PFSK-1 (cell line): ENCODE data around the gene FN1.

Source experiments
- FOXP2 ChIP-seq: optimal IDR thresholded peaks from 2 replicates; pipeline ENCODE3; 2011; ENCODE audit warnings: borderline replicate concordance, control low read depth, inconsistent platforms; ENCODE audit not compliant: insufficient read depth; ENCODE audit errors: extremely low read length, extremely low read depth
- POLR2AphosphoS5 ChIP-seq: IDR thresholded peaks from 2 replicates; pipeline ENCODE4 v1.6.1; 2012; ENCODE audit warnings: low read depth, mild to moderate bottlenecking, control low read depth, low read length, moderate library complexity
- SIN3A ChIP-seq: IDR thresholded peaks from 2 replicates; pipeline ENCODE4 v1.6.1; 2012; ENCODE audit warnings: mild to moderate bottlenecking, low read length, moderate library complexity, borderline replicate concordance; ENCODE audit not compliant: insufficient read depth
- TAF1 ChIP-seq: IDR thresholded peaks from 2 replicates; pipeline ENCODE4 v1.6.1; 2012; ENCODE audit warnings: low read length, control low read depth, borderline replicate concordance; ENCODE audit not compliant: insufficient read depth
- TF ChIP-seq, protein P1 (sequence below), 2 experiments: IDR thresholded peaks; 2 replicates each; pipeline versions ENCODE4 v1.6.1 to v1.8.0; 2011 to 2012; ENCODE audit warnings: low read depth in 2 of 2, low read length in 2 of 2, control low read depth in 1 of 2, inconsistent platforms in 1 of 2, mild to moderate bottlenecking in 1 of 2, moderate library complexity in 1 of 2; ENCODE audit not compliant: insufficient read depth in 1 of 2

The FN1 gene

GRCh38 chr2:215386566-215386965, 49.3 kb downstream of the FN1 start:
- TF ChIP-seq SIN3A (no peak), FOXP2 (no peak), POLR2AphosphoS5 (no peak), TAF1 (no peak)
- TF ChIP-seq, protein P1, sequence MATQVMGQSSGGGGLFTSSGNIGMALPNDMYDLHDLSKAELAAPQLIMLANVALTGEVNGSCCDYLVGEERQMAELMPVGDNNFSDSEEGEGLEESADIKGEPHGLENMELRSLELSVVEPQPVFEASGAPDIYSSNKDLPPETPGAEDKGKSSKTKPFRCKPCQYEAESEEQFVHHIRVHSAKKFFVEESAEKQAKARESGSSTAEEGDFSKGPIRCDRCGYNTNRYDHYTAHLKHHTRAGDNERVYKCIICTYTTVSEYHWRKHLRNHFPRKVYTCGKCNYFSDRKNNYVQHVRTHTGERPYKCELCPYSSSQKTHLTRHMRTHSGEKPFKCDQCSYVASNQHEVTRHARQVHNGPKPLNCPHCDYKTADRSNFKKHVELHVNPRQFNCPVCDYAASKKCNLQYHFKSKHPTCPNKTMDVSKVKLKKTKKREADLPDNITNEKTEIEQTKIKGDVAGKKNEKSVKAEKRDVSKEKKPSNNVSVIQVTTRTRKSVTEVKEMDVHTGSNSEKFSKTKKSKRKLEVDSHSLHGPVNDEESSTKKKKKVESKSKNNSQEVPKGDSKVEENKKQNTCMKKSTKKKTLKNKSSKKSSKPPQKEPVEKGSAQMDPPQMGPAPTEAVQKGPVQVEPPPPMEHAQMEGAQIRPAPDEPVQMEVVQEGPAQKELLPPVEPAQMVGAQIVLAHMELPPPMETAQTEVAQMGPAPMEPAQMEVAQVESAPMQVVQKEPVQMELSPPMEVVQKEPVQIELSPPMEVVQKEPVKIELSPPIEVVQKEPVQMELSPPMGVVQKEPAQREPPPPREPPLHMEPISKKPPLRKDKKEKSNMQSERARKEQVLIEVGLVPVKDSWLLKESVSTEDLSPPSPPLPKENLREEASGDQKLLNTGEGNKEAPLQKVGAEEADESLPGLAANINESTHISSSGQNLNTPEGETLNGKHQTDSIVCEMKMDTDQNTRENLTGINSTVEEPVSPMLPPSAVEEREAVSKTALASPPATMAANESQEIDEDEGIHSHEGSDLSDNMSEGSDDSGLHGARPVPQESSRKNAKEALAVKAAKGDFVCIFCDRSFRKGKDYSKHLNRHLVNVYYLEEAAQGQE (IDR thresholded peaks at IDR 0.05; ENCODE audit: insufficient read depth in 1 of 2, low read depth in 2 of 2, low read length in 2 of 2): no peak

DNA sequence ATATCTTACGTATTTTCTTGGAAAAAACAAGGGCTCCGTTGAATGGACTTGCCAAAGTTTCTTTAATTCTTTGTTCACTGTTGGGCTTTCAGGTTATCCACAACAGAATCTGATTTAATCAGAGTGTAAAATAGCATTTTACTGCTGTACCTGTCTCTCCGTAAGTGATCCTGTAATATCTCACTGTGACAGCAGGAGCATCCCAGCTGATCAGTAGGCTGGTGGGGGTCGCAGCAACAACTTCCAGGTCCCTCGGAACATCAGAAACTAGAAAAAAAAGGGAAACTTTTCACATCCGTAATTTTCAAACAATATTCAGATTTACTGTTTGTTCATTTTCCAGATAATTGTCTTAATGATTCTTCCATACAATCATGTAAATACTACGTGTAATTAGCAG, 51.2 kb downstream of the FN1 start:
- TF ChIP-seq FOXP2: no peak
- no peak for TF ChIP-seq POLR2AphosphoS5
- no peak for TF ChIP-seq SIN3A
- no peak for TF ChIP-seq TAF1
- TF ChIP-seq, protein P1 (IDR thresholded peaks at IDR 0.05; ENCODE audit: insufficient read depth in 1 of 2, low read depth in 2 of 2, low read length in 2 of 2): no peak

GRCh38 chr2:215383652-215384279, 52.1 kb downstream of the FN1 start:
- TF ChIP-seq FOXP2 (no peak), SIN3A (no peak), TAF1 (no peak)
- TF ChIP-seq, protein P1 (IDR thresholded peaks at IDR 0.05; ENCODE audit: insufficient read depth in 1 of 2, low read depth in 2 of 2, low read length in 2 of 2): no peak

GRCh38 chr2:215382480-215382879, 53.4 kb downstream of the FN1 start:
- TF ChIP-seq TAF1: no peak
- TF ChIP-seq SIN3A: no peak
- TF ChIP-seq POLR2AphosphoS5: no peak
- TF ChIP-seq FOXP2: no peak
- TF ChIP-seq, protein P1 (IDR thresholded peaks at IDR 0.05; ENCODE audit: insufficient read depth in 1 of 2, low read depth in 2 of 2, low read length in 2 of 2): no peak
